ENCODE data around the gene TCN1. TPM values are rescaled to one million over a fixed set of nuclear protein-coding genes. Genes with fewer than 3 reads are reported as not detected.

Gene TCN1
- total and polyA plus RNA-seq, 9 of the 15 experiments (the other 6 are each of a cell fraction or from before 2014, with no cell fraction given) = 0.63 to 25.9 (median 8.0) TPM

DNA sequence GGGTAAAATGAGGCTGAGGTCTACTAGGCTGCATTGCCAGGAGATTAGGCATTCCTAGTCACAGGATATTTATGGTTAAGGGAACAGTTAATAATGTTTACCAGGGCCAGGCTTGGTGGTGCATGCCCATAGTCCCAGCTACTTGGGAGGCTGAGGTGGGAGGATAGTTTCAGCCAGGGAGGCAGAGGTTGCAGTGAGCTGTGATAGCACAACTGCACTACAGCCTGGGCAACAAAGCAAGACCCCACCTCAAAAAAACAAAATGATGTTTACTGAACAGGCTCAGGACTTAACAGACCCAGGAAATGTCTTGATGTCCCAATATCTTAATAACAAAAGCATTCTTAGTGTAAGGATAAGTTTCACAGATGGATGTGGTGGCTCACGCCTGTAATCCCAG, 52.9 kb downstream of the TCN1 start (continued):
- TF ChIP-seq SPI1 (IDR thresholded peaks at IDR 0.05; ENCODE audit: borderline replicate concordance, low read depth, low read length) (no peak), CBX5 (IDR thresholded peaks at IDR 0.05; ENCODE audit: borderline replicate concordance, low read depth) (no peak), ZNF140 (CRISPR knock-in tag; IDR thresholded peaks at IDR 0.05) (no peak), TAF1 (IDR thresholded peaks at IDR 0.05; ENCODE audit: control insufficient read depth, extremely low read depth, insufficient read depth, low read length, severe bottlenecking) (no peak), TRIM28 (IDR thresholded peaks at IDR 0.05) (no peak), BRF1 (IDR thresholded peaks at IDR 0.05; ENCODE audit: borderline replicate concordance, extremely low read depth, insufficient read length) (no peak), ZNF584 (CRISPR knock-in tag; IDR thresholded peaks at IDR 0.05; ENCODE audit: low read depth) (no peak), FOS (IDR thresholded peaks at IDR 0.05; ENCODE audit: extremely low read depth, insufficient read length) (no peak), ZNF444 (CRISPR knock-in tag; IDR thresholded peaks at IDR 0.05) (no peak), NFXL1 (CRISPR knock-in tag; IDR thresholded peaks at IDR 0.05) (no peak), ZBTB8A (IDR thresholded peaks at IDR 0.05; ENCODE audit: partially characterized antibody) (no peak)
- TF ChIP-seq, protein P1, sequence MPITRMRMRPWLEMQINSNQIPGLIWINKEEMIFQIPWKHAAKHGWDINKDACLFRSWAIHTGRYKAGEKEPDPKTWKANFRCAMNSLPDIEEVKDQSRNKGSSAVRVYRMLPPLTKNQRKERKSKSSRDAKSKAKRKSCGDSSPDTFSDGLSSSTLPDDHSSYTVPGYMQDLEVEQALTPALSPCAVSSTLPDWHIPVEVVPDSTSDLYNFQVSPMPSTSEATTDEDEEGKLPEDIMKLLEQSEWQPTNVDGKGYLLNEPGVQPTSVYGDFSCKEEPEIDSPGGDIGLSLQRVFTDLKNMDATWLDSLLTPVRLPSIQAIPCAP (CRISPR knock-in tag; IDR thresholded peaks at IDR 0.05; ENCODE audit: borderline replicate concordance) = no peak
- TF ChIP-seq, protein P2, sequence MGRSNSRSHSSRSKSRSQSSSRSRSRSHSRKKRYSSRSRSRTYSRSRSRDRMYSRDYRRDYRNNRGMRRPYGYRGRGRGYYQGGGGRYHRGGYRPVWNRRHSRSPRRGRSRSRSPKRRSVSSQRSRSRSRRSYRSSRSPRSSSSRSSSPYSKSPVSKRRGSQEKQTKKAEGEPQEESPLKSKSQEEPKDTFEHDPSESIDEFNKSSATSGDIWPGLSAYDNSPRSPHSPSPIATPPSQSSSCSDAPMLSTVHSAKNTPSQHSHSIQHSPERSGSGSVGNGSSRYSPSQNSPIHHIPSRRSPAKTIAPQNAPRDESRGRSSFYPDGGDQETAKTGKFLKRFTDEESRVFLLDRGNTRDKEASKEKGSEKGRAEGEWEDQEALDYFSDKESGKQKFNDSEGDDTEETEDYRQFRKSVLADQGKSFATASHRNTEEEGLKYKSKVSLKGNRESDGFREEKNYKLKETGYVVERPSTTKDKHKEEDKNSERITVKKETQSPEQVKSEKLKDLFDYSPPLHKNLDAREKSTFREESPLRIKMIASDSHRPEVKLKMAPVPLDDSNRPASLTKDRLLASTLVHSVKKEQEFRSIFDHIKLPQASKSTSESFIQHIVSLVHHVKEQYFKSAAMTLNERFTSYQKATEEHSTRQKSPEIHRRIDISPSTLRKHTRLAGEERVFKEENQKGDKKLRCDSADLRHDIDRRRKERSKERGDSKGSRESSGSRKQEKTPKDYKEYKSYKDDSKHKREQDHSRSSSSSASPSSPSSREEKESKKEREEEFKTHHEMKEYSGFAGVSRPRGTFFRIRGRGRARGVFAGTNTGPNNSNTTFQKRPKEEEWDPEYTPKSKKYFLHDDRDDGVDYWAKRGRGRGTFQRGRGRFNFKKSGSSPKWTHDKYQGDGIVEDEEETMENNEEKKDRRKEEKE (IDR thresholded peaks at IDR 0.05; ENCODE audit: borderline replicate concordance in 1 of 2, control insufficient read depth in 1 of 2, low read depth in 2 of 2, low read length in 1 of 2) = no peak
- TF ChIP-seq, protein P3, sequence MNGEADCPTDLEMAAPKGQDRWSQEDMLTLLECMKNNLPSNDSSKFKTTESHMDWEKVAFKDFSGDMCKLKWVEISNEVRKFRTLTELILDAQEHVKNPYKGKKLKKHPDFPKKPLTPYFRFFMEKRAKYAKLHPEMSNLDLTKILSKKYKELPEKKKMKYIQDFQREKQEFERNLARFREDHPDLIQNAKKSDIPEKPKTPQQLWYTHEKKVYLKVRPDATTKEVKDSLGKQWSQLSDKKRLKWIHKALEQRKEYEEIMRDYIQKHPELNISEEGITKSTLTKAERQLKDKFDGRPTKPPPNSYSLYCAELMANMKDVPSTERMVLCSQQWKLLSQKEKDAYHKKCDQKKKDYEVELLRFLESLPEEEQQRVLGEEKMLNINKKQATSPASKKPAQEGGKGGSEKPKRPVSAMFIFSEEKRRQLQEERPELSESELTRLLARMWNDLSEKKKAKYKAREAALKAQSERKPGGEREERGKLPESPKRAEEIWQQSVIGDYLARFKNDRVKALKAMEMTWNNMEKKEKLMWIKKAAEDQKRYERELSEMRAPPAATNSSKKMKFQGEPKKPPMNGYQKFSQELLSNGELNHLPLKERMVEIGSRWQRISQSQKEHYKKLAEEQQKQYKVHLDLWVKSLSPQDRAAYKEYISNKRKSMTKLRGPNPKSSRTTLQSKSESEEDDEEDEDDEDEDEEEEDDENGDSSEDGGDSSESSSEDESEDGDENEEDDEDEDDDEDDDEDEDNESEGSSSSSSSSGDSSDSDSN (IDR thresholded peaks at IDR 0.05; ENCODE audit: borderline replicate concordance in 1 of 2, low read depth in 2 of 2, low read length in 2 of 2) = no peak

Measured in K562 (cell line).